Stomach (tissue), 9 donors: ENCODE measurements around the gene TOMM40. TPM values are rescaled to one million over a fixed set of nuclear protein-coding genes. Genes with fewer than 3 reads are reported as not detected.
"Not testable (repeated sequence)": the region's sequence is repeated elsewhere in the genome, so short reads cannot be mapped to it uniquely, and the experiment has no call there.

Source experiments
- DNase-seq, 2 donors: peaks; one replicate each; pipeline versions ENCODE4 v3.0.0 to v3.0.0-alpha.2; 2013 to 2019
- H3K27ac ChIP-seq, 5 donors: fragments of 200-600 bp in 4 of 5; sonication (generic) in 4 of 5; one replicate each; pipeline ENCODE4 v1.5.1; 2013 to 2019; ENCODE audit warnings: mild to moderate bottlenecking in 1 of 5, moderate library complexity in 1 of 5
- H3K27me3 ChIP-seq, 3 donors: fragments of 200-600 bp; sonication (generic); one replicate each; pipeline ENCODE4 v1.5.1; 2017 to 2019; ENCODE audit warnings: mixed run types in 1 of 3
- H3K36me3 ChIP-seq, 4 donors: fragments of 200-600 bp; sonication (generic); 1 replicate in 3 of 4; 2 replicates in 1 of 4; pipeline ENCODE4 v1.5.1; 2016 to 2019
- H3K4me1 ChIP-seq, 4 donors: fragments of 200-600 bp; sonication (generic); one replicate each; pipeline ENCODE4 v1.5.1; 2016 to 2019
- H3K4me3 ChIP-seq, 4 donors: fragments of 200-600 bp; sonication (generic) in 3 of 4; one replicate each; pipeline ENCODE4 v1.5.1; 2016 to 2019; ENCODE audit warnings: mild to moderate bottlenecking in 1 of 4
- H3K9me3 ChIP-seq, 4 donors: fragments of 200-600 bp; sonication (generic); one replicate each; pipeline ENCODE4 v1.5.1; 2016 to 2019
- EP300 ChIP-seq: sonication (generic); formaldehyde crosslinking; IDR thresholded peaks from one replicate; pipeline ENCODE4 v1.6.1; 2017; ENCODE audit warnings: antibody characterized with exemption
- POLR2A ChIP-seq, 4 donors: fragments of 450-650 bp; IDR thresholded peaks; one replicate each; pipeline ENCODE4 v1.6.1; 2016; ENCODE audit warnings: antibody characterized with exemption in 4 of 4, control low read depth in 2 of 4, mild to moderate bottlenecking in 1 of 4, moderate library complexity in 1 of 4
- POLR2AphosphoS5 ChIP-seq, 3 donors: sonication (generic); formaldehyde crosslinking; IDR thresholded peaks; one replicate each; pipeline ENCODE4 v1.6.1; 2016; ENCODE audit warnings: antibody characterized with exemption in 3 of 3
- WGBS, 5 donors: extraction: QIAGEN DNeasy Blood & Tissue Kit in 3 of 5; methylation state at CpG; one replicate each; pipeline versions ENCODE4 v1.1.5 to v1.1.7; 2013 to 2018; 5-methylcytosine and 5-hydroxymethylcytosine counted together
- intact Hi-C: fragments of 100-400 bp; cut with DNase I; formaldehyde crosslinking; loops from one replicate; pipeline ENCODE4 v1.15.1; 2023; ENCODE audit warnings: low total_unique reads
- polyA plus RNA-seq, 3 donors: library from polyadenylated mRNA; stranded (reverse); fragments of 200-250 nt; gene quantifications; one replicate each; pipeline ENCODE4 v1.2.3, GENCODE V29; 2013
- total RNA-seq, 5 donors: library from RNA; depleted of rRNA; stranded (reverse); fragments of >200 nt; gene quantifications; one replicate each; pipeline versions ENCODE4 v1.1.0 to v1.2.3, GENCODE V29; 2014 to 2016
- TF ChIP-seq, protein P1 (sequence below), 7 experiments: fragments of 450-650 bp in 4 of 7; fragments of 200-600 bp in 3 of 7; sonication (generic) in 3 of 7; IDR thresholded peaks; one replicate each; pipeline ENCODE4 v1.5.1; 2016 to 2019; ENCODE audit warnings: antibody characterized with exemption in 7 of 7, control low read depth in 2 of 7, mild to moderate bottlenecking in 1 of 7
- donor health status: healthy with polysubstance abuse.
- donor health status: Bipolar disorder and iron deficiency.
- donor health status: healthy.

Gene TOMM40
- total and polyA plus RNA-seq, 8 donors, result 7.1 to 100 (median 25.5) TPM

DNA sequence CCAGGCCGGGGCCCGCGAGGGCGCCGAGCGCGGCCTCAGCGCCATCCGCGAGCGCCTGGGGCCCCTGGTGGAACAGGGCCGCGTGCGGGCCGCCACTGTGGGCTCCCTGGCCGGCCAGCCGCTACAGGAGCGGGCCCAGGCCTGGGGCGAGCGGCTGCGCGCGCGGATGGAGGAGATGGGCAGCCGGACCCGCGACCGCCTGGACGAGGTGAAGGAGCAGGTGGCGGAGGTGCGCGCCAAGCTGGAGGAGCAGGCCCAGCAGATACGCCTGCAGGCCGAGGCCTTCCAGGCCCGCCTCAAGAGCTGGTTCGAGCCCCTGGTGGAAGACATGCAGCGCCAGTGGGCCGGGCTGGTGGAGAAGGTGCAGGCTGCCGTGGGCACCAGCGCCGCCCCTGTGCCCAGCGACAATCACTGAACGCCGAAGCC is 17.8 kb downstream of the TOMM40 start:
- no peak for DNase-seq
- no peaks in the 10 kb centered on the region for H3K9me3 ChIP-seq
- no peak overlapping the region for H3K4me3 ChIP-seq
- WGBS, 5 donors, result 94 to 98% (median 96%) methylated on average over 31 to 44 of the region's 44 CpGs
- peaks cover 28 to 47% (median 34%) of the 10 kb centered on the region in 4 donors for H3K4me1 ChIP-seq
- H3K27ac ChIP-seq, result no peak overlapping the region
- peaks cover 2 to 66% (median 27%) of the 10 kb centered on the region in 3 donors for H3K27me3 ChIP-seq
- no peaks in the 10 kb centered on the region for H3K36me3 ChIP-seq
- intact Hi-C loops, result no loop called here
- TF ChIP-seq POLR2AphosphoS5 (IDR thresholded peaks at IDR 0.05) (no peak), POLR2A (IDR thresholded peaks at IDR 0.05) (no peak), EP300 (no peak)
- TF ChIP-seq, protein P1, sequence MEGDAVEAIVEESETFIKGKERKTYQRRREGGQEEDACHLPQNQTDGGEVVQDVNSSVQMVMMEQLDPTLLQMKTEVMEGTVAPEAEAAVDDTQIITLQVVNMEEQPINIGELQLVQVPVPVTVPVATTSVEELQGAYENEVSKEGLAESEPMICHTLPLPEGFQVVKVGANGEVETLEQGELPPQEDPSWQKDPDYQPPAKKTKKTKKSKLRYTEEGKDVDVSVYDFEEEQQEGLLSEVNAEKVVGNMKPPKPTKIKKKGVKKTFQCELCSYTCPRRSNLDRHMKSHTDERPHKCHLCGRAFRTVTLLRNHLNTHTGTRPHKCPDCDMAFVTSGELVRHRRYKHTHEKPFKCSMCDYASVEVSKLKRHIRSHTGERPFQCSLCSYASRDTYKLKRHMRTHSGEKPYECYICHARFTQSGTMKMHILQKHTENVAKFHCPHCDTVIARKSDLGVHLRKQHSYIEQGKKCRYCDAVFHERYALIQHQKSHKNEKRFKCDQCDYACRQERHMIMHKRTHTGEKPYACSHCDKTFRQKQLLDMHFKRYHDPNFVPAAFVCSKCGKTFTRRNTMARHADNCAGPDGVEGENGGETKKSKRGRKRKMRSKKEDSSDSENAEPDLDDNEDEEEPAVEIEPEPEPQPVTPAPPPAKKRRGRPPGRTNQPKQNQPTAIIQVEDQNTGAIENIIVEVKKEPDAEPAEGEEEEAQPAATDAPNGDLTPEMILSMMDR (IDR thresholded peaks at IDR 0.05), result no peak

DNA sequence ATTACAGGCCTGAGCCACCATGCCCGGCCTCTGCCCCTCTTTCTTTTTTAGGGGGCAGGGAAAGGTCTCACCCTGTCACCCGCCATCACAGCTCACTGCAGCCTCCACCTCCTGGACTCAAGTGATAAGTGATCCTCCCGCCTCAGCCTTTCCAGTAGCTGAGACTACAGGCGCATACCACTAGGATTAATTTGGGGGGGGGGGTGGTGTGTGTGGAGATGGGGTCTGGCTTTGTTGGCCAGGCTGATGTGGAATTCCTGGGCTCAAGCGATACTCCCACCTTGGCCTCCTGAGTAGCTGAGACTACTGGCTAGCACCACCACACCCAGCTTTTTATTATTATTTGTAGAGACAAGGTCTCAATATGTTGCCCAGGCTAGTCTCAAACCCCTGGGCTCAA is 18.7 kb downstream of the TOMM40 start:
- intact Hi-C loops, result no loop called here
- TF ChIP-seq POLR2A (IDR thresholded peaks at IDR 0.05), result no peak
- no peak for TF ChIP-seq POLR2AphosphoS5 (IDR thresholded peaks at IDR 0.05)
- TF ChIP-seq EP300, result no peak
- TF ChIP-seq, protein P1 (IDR thresholded peaks at IDR 0.05), result no peak
- Histone ChIP-seq H3K27me3 (peaks cover 2 to 63% (median 21%) of the 10 kb centered on the region in 3 donors), H3K4me1 (peaks cover 30 to 47% (median 34%) of the 10 kb centered on the region in 4 donors), H3K36me3 (no peaks in the 10 kb centered on the region), H3K4me3 (no peak overlapping the region), H3K27ac (no peak overlapping the region), H3K9me3 (no peaks in the 10 kb centered on the region)
- WGBS, 5 donors, result 82 to 95% (median 86%) methylated on average over 5 of the region's 5 CpGs
- peak in 1 of 2 donors; percentile 5 for DNase-seq

DNA sequence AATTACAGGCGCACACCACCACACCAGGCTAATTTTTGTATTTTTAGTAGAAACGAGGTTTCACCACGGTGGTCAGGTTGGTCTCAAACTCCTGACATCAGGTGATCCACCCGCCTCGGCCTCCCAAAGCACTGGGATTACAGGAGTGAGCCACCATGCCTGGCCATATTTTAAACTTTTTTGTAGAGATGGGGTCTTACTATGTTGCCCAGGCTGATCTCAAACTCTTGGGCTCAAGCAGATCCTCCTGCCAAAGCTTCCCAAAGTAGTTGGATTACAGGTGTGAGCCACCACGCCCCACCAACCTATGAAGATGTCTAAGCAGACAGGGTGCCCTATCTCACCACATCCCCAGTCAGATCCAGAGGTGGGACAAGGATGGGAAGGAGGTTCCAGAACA is 20.8 kb downstream of the TOMM40 start:
- H3K4me3 ChIP-seq, intact Hi-C loops, H3K36me3 ChIP-seq, H3K9me3 ChIP-seq, H3K27ac ChIP-seq, DNase-seq: not testable (repeated sequence)
- H3K27me3 ChIP-seq, result peaks cover 0 to 42% (median 0%) of the 10 kb centered on the region in 3 donors
- peaks cover 12 to 35% (median 20%) of the 10 kb centered on the region in 4 donors for H3K4me1 ChIP-seq
- WGBS, 5 donors, result 88 to 96% (median 90%) methylated on average over 6 of the region's 6 CpGs

DNA sequence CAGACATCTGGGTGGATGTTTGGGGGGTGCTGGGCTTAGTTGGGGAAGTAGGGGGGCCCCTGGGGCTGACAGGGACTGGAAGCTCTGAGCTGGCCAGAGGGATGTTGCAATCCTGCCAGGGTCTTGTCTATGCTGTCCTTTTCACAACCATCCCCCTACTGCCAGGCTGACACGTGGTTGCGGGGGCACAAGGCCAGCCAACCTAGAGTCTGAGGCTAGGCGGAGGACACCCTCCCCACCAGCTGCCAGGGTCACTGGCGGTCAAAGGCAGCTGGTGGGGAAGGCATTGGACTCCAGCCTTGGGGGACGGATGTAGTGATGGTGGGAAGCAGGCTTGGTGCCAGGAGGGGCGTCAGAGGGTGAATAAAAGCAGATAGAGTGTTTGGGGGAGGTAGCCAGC is 21.8 kb downstream of the TOMM40 start:
- Histone ChIP-seq H3K4me3 (no peak overlapping the region), H3K27ac (no peak overlapping the region), H3K36me3 (no peaks in the 10 kb centered on the region), H3K9me3 (no peaks in the 10 kb centered on the region), H3K4me1 (peaks cover 12 to 35% (median 20%) of the 10 kb centered on the region in 4 donors), H3K27me3 (peaks cover 0 to 32% (median 0%) of the 10 kb centered on the region in 3 donors)
- DNase-seq, result peak in 1 of 2 donors; percentile 59
- 31 to 67% (median 50%) methylated on average over 5 to 6 of the region's 6 CpGs for WGBS, 5 donors
- intact Hi-C loops, result no loop called here
- TF ChIP-seq, protein P1 (IDR thresholded peaks at IDR 0.05), result no peak
- TF ChIP-seq EP300 (no peak), POLR2AphosphoS5 (IDR thresholded peaks at IDR 0.05) (no peak), POLR2A (IDR thresholded peaks at IDR 0.05) (no peak)

DNA sequence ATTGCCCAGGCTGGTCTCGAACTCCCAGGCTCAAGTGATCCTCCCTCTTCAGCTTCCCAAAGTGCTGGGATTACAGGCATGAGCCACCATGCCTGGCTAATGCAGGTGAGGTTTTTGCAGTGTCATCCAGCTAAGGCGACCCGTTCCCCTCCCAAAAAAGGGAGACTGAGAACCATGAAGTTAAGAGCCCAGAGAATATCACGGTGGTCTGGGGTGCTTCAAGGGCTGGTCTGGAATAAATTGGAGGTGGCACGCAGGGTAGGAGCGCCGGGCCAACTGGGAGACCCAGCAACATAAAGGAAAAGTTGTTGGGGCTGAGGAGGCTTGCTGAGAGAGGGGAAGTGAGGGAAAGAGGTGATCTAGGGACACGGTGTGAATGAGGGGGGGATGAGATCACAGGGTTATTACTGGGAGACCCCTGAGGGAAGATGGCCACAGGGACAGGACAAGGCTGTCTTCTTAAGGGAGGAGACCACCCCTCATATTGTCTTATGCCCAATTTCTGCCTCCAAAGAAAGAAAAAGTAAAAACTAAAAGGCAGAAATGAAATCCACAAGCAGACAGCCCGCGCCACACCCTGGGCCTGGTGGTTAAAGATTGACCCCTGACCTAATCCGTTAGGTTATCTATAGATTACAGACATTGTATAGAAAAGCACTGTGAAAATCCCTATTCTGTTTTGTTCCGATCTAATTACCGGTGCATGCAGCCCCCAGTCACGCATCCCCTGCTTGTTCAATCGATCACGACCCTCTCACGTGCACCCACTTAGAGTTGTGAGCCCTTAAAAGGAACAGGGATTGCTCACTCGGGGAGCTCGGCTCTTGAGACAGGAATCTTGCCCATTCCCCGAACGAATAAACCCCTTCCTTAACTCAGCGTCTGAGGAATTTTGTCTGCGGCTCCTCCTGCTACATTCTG is 22.7 kb downstream of the TOMM40 start:
- peak in 1 of 2 donors; percentile 22 for DNase-seq
- Histone ChIP-seq H3K27me3 (peaks cover 0 to 28% (median 0%) of the 10 kb centered on the region in 3 donors), H3K4me3 (peak overlapping the region; percentile 46 to 52 (median 49)), H3K27ac (peak overlapping the region in 2 of 5 donors; percentile 32 to 61), H3K4me1 (peaks cover 12 to 35% (median 20%) of the 10 kb centered on the region in 4 donors)
- H3K36me3 ChIP-seq, H3K9me3 ChIP-seq, intact Hi-C loops: not testable (repeated sequence)
- WGBS, 5 donors, result 40 to 48% (median 45%) methylated on average over 22 to 23 of the region's 23 CpGs

DNA sequence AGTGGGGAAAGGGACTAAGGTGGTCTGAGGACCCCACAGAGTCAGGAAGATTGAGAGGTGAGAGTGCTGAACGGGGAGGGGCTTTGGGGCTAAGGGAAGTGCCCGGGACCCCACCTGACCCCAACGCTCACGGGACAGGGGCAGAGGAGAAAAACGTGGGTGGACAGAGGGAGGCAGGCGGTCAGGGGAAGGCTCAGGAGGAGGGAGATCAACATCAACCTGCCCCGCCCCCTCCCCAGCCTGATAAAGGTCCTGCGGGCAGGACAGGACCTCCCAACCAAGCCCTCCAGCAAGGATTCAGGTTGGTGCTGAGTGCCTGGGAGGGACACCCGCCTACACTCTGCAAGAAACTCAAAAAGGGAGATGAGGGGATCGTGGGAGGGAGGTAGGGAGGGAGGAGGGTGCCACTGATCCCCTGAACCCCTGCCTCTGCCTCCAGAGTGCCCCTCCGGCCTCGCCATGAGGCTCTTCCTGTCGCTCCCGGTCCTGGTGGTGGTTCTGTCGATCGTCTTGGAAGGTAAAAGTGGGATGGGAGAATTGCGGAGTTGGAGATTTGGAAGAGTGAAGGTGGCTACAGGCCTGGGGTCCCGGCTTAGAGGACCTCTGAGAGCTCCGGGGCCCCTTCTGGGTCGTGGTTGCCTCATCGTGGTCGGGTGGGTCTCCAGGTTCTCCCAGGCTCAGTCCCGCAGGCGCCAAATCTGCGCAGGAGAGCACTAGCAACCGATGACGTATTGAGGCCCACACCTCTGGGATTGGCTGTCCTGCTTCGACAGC is 23.6 kb downstream of the TOMM40 start, which contains the start of gene APOC1:
APOC1 (plus strand) TSS at position 176 of the 774 bp plus-strand sequence; CDS start at position 460, 284 bp downstream.
- H3K27ac ChIP-seq, result peak within 1 kb of the TSS in 4 of 5 donors; percentile 56 to 61 (median 58)
- WGBS, 5 donors, result 3 to 9% (median 5%) methylated on average over 24 to 28 of the region's 28 CpGs

More for the DNA sequence above, 23.6 kb downstream of the TOMM40 start, which contains the start of gene APOC1:
- Histone ChIP-seq H3K4me3 (peak within 1 kb of the TSS; percentile 46 to 52 (median 49)), H3K27me3 (peaks cover 0 to 28% (median 0%) of the 10 kb centered on the region in 3 donors), H3K4me1 (peaks cover 12 to 35% (median 20%) of the 10 kb centered on the region in 4 donors)
- intact Hi-C loops, H3K9me3 ChIP-seq, H3K36me3 ChIP-seq: not testable (repeated sequence)
- DNase-seq, result peak; percentile 86 to 96
